Measurements from ENCODE around the gene MATN3. TPM values are rescaled to one million over a fixed set of nuclear protein-coding genes. Genes with fewer than 3 reads are reported as not detected.

The MATN3 gene
- total RNA-seq, 1 experiment from 2014 or later = 2.8 TPM

DNA sequence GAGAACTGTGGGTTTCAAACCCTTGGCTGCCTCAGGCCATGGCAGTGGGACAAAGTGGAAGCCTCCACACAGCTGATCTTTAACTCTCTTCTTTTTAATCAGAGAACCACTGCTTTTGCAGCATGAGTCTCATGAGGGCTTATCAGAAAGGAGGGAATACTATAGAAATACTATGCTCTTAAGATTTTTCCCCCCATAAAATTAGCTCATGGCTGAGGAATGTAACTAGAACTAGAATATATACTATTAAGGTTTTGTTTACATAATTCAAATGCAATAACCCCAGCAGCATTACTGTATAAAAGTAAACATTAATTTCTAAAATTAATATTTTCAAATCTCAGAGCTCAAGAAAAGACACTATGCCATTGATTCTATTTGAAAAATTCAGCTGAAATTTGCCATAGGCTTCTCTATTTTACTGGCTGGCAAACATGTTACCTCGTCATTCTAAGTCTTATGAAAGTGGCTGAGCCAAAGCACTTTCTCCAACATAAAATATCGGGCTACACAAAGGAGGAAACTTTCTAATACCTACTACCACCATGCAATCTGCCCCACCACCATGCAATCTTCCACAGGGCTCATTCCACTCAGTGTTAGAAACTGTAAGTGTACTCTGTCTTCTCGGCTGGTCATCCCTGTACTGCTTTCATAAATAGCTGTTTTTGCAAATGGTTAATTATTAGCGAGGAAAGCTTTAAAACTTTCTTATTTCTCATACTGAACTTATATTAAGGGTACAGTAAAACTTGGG is 65.1 kb downstream of the MATN3 start:
- CTCF ChIA-PET = no interaction called here
- no peak for DNase-seq (ENCODE audit: low spot score)
- Histone ChIP-seq H3K4me3 (ENCODE audit: low read depth, low read length, poor library complexity, severe bottlenecking) (no peak overlapping the region), H3K9me3 (ENCODE audit: low read depth, low read length, poor library complexity, severe bottlenecking) (no peaks in the 10 kb centered on the region), H3K4me1 (ENCODE audit: insufficient read depth, low read length, poor library complexity, severe bottlenecking) (no peaks in the 10 kb centered on the region), H3K36me3 (ENCODE audit: insufficient read depth, low read length, poor library complexity, severe bottlenecking) (peaks cover 13% of the 10 kb centered on the region), H3K27me3 (replicated peaks; ENCODE audit: insufficient read depth, low read depth, low read length, poor library complexity) (no peaks in the 10 kb centered on the region), H3K27ac (ENCODE audit: low read depth, low read length, poor library complexity, severe bottlenecking) (no peak overlapping the region)
- no peak for TF ChIP-seq EZH2 (IDR thresholded peaks at IDR 0.05; ENCODE audit: borderline replicate concordance, low read depth, low read length, poor library complexity, severe bottlenecking)
- TF ChIP-seq, protein P1, sequence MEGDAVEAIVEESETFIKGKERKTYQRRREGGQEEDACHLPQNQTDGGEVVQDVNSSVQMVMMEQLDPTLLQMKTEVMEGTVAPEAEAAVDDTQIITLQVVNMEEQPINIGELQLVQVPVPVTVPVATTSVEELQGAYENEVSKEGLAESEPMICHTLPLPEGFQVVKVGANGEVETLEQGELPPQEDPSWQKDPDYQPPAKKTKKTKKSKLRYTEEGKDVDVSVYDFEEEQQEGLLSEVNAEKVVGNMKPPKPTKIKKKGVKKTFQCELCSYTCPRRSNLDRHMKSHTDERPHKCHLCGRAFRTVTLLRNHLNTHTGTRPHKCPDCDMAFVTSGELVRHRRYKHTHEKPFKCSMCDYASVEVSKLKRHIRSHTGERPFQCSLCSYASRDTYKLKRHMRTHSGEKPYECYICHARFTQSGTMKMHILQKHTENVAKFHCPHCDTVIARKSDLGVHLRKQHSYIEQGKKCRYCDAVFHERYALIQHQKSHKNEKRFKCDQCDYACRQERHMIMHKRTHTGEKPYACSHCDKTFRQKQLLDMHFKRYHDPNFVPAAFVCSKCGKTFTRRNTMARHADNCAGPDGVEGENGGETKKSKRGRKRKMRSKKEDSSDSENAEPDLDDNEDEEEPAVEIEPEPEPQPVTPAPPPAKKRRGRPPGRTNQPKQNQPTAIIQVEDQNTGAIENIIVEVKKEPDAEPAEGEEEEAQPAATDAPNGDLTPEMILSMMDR (conservative IDR thresholded peaks at IDR 0.05; ENCODE audit: low read depth, low read length) = no peak
- BruUV-seq (replicated peaks) = no TSS peak
- POLR2A ChIA-PET (ENCODE audit: low non-redundant PET) = no interaction called here
- intact Hi-C loops (cut with micrococcal nuclease; ENCODE audit: unreplicated experiment) = no loop called here

DNA sequence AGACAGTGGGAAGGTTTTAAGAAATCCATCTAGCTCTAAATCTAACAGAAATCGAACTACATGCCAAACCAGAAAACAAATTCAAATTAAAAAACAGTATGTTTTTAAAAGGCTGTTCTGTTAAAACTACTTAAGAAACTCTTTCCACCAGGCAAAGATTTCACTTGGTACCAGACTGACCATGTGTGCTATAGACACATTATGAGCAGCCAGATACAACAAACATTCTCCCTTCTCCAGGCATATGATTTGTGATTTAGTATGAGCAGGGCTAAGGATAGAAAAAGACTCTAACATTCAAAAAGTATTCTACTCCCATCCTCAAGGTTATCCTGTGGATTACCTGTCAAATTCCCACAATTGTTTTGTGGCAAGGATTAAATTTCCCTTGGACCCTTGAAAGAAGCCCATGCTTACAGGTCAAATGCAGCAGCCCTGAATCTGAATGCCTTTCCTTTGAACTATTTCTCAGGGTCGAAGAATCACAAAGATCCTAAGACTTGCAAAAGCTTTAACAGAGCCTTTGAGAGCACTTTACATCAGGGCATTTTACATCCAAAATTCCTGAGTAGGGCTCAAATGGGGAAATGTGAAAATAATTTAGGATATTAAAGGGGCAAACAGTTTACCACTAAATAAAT is 68.1 kb downstream of the MATN3 start:
- no peak for TF ChIP-seq EZH2 (IDR thresholded peaks at IDR 0.05; ENCODE audit: borderline replicate concordance, low read depth, low read length, poor library complexity, severe bottlenecking)
- TF ChIP-seq, protein P1 (conservative IDR thresholded peaks at IDR 0.05; ENCODE audit: low read depth, low read length) = no peak
- intact Hi-C loops (cut with micrococcal nuclease; ENCODE audit: unreplicated experiment) = no loop called here
- BruUV-seq (replicated peaks) = no TSS peak
- no peak overlapping the region for H3K4me3 ChIP-seq (ENCODE audit: low read depth, low read length, poor library complexity, severe bottlenecking)
- ChIA-PET POLR2A (ENCODE audit: low non-redundant PET) (interaction anchor here (0.7 kb wide), 1 partner anchor 15 kb away, joined by 4 read pairs; no protein-coding TSS in a partner anchor), CTCF (no interaction called here)
- no peaks in the 10 kb centered on the region for H3K27me3 ChIP-seq (replicated peaks; ENCODE audit: insufficient read depth, low read depth, low read length, poor library complexity)
- DNase-seq (ENCODE audit: low spot score) = no peak
- peaks cover 13% of the 10 kb centered on the region for H3K36me3 ChIP-seq (ENCODE audit: insufficient read depth, low read length, poor library complexity, severe bottlenecking)
- no peak overlapping the region for H3K27ac ChIP-seq (ENCODE audit: low read depth, low read length, poor library complexity, severe bottlenecking)
- H3K4me1 ChIP-seq (ENCODE audit: insufficient read depth, low read length, poor library complexity, severe bottlenecking) = no peaks in the 10 kb centered on the region
- H3K9me3 ChIP-seq (ENCODE audit: low read depth, low read length, poor library complexity, severe bottlenecking) = no peaks in the 10 kb centered on the region

DNA sequence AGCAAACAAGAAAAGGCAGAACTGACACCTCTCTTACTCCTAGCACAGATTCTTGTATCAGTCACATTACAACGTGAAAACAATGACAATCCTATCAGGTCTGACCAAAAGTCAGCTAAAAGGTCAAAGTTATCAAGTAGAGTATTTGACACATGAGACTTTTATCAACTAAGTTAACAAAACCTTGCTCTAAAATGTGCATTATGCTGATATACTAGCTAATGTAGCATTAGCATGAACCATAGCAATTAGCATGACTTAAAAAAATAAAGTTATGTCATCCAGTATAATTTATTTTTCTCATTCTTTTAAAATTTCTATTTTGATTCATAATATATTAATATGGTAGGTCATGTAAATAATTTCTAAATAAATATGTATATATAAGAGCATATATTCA is 69.3 kb downstream of the MATN3 start:
- H3K27ac ChIP-seq (ENCODE audit: low read depth, low read length, poor library complexity, severe bottlenecking) = no peak overlapping the region
- no peak overlapping the region for H3K4me3 ChIP-seq (ENCODE audit: low read depth, low read length, poor library complexity, severe bottlenecking)
- ChIA-PET POLR2A (ENCODE audit: low non-redundant PET) (no interaction called here), CTCF (no interaction called here)
- BruUV-seq (replicated peaks) = no TSS peak
- intact Hi-C loops (cut with micrococcal nuclease; ENCODE audit: unreplicated experiment) = no loop called here
- H3K9me3 ChIP-seq (ENCODE audit: low read depth, low read length, poor library complexity, severe bottlenecking) = no peaks in the 10 kb centered on the region
- no peaks in the 10 kb centered on the region for H3K27me3 ChIP-seq (replicated peaks; ENCODE audit: insufficient read depth, low read depth, low read length, poor library complexity)
- no peak for DNase-seq (ENCODE audit: low spot score)
- peaks cover 13% of the 10 kb centered on the region for H3K36me3 ChIP-seq (ENCODE audit: insufficient read depth, low read length, poor library complexity, severe bottlenecking)
- H3K4me1 ChIP-seq (ENCODE audit: insufficient read depth, low read length, poor library complexity, severe bottlenecking) = no peaks in the 10 kb centered on the region
- no peak for TF ChIP-seq EZH2 (IDR thresholded peaks at IDR 0.05; ENCODE audit: borderline replicate concordance, low read depth, low read length, poor library complexity, severe bottlenecking)
- TF ChIP-seq, protein P1 (conservative IDR thresholded peaks at IDR 0.05; ENCODE audit: low read depth, low read length) = no peak
